ENCODE measurements around the gene DEGS2. TPM values are rescaled to one million over a fixed set of nuclear protein-coding genes. Genes with fewer than 3 reads are reported as not detected.
"Not testable (repeated sequence)": the region's sequence is repeated elsewhere in the genome, so short reads cannot be mapped to it uniquely, and the experiment has no call there.

Gene DEGS2
- total RNA-seq (1 to 10 TPM; 3.3 to 5.9 TPM), polyA plus RNA-seq (ENCODE audit: insufficient read depth, low read depth, low replicate concordance) (3.9 TPM)
- long read RNA-seq, donor 1: 0 reads
- long read RNA-seq, donor 2, full-length matches to known transcripts: 1 of 1 reads
- long read RNA-seq, donor 2, partial matches to known transcripts: 0 of 1 reads
- long read RNA-seq, donor 2, other reads (novel, unspliced or antisense): 0 of 1 reads

DNA sequence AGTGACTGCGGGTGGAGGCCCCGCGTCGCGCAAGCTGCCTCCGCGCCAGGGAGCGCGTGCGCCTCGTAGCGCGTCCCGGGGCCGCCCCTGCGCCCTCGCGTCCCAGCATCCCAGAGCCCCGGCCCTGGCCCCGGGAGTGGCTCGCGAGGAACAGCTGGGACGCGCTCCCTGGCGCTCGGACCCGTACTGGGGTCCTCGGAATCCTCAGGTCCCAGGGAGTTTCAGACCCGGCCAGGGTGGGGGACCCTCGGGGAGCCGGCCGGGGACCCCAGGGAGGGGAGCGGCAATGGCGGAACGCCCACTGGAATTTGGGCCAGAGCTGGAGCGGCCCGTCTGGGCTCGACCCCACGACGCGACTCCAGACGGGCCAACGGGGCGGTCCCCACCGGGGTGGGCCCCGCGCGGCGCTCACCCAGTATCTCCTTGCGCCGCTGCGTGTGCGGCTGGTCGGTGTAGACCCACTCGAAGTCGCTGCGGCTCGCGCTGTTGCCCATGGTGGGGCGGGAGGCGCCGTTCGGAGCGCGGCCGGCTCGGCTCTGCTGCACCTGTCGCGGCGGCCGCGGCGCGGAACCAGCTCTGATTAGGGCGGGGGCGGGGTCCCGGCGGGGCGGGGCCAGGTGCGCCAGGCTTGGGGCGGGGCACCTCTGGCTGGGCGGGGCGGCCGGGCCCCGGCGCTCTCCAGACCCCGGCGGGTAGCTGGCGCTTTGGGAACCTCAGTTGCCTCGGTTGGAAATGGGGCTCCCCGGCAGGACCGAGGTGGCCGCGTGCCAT is at the start of gene DEGS2:
DEGS2 (minus strand) TSS at position 552 of the 771 bp plus-strand sequence; CDS start at position 494, 58 bp downstream.
- H3K27ac ChIP-seq: no peak within 1 kb of the TSS
- peak; percentile 43 for DNase-seq
- intact Hi-C loops (cut with DNase I; ENCODE audit: low total_unique reads): no loop called here
- no peaks in the 10 kb centered on the region for H3K9me3 ChIP-seq
- 2 to 3% methylated on average over 16 to 66 of the region's 94 CpGs for WGBS, 2 donors
- H3K27me3 ChIP-seq: no peaks in the 10 kb centered on the region
- no peaks in the 10 kb centered on the region for H3K36me3 ChIP-seq (ENCODE audit: low read depth, missing control alignments)
- peak within 1 kb of the TSS; percentile 32 to 61 for H3K4me3 ChIP-seq
- H3K4me1 ChIP-seq: peaks cover 6% of the 10 kb centered on the region
- TF ChIP-seq, protein P1, sequence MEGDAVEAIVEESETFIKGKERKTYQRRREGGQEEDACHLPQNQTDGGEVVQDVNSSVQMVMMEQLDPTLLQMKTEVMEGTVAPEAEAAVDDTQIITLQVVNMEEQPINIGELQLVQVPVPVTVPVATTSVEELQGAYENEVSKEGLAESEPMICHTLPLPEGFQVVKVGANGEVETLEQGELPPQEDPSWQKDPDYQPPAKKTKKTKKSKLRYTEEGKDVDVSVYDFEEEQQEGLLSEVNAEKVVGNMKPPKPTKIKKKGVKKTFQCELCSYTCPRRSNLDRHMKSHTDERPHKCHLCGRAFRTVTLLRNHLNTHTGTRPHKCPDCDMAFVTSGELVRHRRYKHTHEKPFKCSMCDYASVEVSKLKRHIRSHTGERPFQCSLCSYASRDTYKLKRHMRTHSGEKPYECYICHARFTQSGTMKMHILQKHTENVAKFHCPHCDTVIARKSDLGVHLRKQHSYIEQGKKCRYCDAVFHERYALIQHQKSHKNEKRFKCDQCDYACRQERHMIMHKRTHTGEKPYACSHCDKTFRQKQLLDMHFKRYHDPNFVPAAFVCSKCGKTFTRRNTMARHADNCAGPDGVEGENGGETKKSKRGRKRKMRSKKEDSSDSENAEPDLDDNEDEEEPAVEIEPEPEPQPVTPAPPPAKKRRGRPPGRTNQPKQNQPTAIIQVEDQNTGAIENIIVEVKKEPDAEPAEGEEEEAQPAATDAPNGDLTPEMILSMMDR (IDR thresholded peaks at IDR 0.05): no peak
- no peak for TF ChIP-seq POLR2A (IDR thresholded peaks at IDR 0.05)

DNA sequence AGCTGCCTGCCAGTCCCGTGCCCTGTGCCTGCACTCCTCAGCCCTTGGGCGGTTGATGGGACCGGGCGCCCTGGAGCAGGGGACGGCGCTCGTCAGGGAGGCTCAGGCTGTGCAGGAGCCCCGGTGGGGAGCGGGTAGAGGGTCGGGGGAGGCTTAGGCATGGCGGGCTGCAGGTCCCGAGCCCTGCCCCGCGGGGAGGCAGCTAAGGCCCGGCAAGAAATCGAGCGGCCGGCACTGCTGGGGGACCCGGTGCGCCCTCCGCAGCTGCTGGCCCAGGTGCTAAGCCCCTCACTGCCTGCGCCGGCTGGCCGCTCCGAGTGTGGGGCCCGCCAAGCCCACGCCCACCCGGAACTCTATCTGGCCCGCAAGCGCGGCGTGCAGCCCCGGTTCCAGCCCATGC is 48.7 kb upstream of the DEGS2 start:
- WGBS, 2 donors: 73 to 89% methylated on average over 12 to 30 of the region's 33 CpGs
- H3K9me3 ChIP-seq; H3K36me3 ChIP-seq (ENCODE audit: low read depth, missing control alignments); H3K4me1 ChIP-seq; DNase-seq; H3K27me3 ChIP-seq; intact Hi-C loops (cut with DNase I; ENCODE audit: low total_unique reads); H3K27ac ChIP-seq: not testable (repeated sequence)
- peak overlapping the region; percentile 29 to 38 for H3K4me3 ChIP-seq

DNA sequence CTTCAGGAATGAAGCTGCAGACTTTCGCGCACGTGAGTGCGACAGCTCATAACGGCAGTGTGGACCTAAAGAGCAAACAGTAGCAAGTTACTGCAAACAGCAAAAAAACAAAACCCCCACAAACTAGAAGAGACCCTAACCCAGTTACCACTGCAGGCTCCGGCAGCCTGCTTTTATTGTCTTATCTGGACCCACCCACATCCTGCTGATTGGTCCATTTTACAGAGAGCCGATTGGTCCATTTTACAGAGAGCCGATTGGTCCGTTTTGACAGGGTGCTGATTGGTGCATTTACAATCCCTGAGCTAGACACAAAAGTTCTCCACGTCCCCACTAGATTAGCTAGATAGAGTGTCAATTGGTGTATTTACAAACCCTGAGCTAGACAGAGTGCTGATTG is 48.1 kb upstream of the DEGS2 start:
- peak overlapping the region in 1 of 2 donors; percentile 38 for H3K4me3 ChIP-seq

DNA sequence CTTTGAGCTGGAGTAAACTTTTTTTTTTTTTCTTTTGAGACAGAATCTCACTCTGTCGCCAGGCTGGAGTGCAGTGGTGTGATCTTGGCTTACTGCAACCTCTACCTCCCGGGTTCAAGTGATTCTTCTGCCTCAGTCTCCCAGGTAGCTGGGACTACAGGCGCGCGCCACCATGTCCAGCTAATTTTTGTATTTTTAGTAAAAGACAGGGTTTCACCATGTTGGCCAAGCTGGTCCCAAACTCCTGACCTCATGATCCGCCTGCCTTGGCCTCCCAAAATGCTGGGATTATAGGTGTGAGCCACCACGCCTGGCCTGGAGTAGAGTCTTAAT is 45.4 kb upstream of the DEGS2 start:
- H3K27me3 ChIP-seq; H3K27ac ChIP-seq; DNase-seq; H3K36me3 ChIP-seq (ENCODE audit: low read depth, missing control alignments); H3K4me1 ChIP-seq; H3K4me3 ChIP-seq; intact Hi-C loops (cut with DNase I; ENCODE audit: low total_unique reads); H3K9me3 ChIP-seq: not testable (repeated sequence)
- WGBS, 2 donors: 79 to 89% methylated on average over 7 of the region's 7 CpGs

More for the DNA sequence above, 48.1 kb upstream of the DEGS2 start:
- H3K9me3 ChIP-seq; H3K27me3 ChIP-seq; H3K36me3 ChIP-seq (ENCODE audit: low read depth, missing control alignments); H3K27ac ChIP-seq; H3K4me1 ChIP-seq; intact Hi-C loops (cut with DNase I; ENCODE audit: low total_unique reads): not testable (repeated sequence)
- DNase-seq: peak; percentile 76
- WGBS, 2 donors: 69 to 74% methylated on average over 10 of the region's 10 CpGs

DNA sequence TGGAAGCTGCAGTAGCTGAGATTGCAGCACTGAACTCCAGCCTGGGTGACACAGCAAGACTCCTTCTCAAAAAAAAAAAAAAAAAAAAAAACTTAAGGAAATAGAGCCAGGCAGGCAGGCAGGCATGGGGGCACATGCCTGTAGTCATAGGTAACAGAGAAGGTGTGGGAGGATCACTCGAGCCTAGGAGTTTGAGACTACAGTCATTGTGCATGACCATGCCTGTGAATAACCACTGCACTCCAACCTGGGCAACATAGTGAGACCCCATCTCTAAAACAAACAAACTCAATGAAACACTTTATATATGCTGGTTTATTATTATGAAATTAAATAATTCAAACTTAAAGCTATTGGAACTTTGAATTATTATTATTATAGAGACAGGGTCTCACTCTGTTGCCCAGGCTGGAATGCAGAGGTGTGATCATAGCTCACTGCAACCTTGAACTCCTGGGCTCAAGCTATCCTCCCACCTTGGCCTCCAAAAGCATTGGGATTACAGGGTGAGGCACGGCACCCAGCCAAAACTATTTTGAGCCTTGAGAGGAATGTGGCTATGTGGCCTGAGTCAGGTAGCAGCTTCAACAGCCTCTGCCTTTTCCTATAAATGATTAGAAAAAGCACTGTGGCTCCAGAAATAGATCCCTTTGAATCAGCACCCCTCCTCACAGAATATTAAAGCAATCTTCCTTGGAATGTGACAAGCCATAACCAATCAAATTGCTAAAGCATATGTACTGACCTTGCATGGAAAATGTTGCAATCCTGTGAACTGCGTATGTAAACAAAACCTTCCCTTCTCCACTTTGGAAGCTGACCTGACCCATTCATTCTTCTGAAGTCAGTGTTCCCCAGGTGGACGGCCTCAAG is 44.8 kb upstream of the DEGS2 start:
- WGBS, 2 donors: 50 to 51% methylated on average over 4 of the region's 4 CpGs
- Histone ChIP-seq H3K4me3 (no peak overlapping the region), H3K27ac (no peak overlapping the region), H3K36me3 (ENCODE audit: low read depth, missing control alignments) (no peaks in the 10 kb centered on the region), H3K27me3 (no peaks in the 10 kb centered on the region), H3K9me3 (no peaks in the 10 kb centered on the region), H3K4me1 (no peaks in the 10 kb centered on the region)
- intact Hi-C loops (cut with DNase I; ENCODE audit: low total_unique reads): no loop called here
- TF ChIP-seq POLR2A (IDR thresholded peaks at IDR 0.05): no peak
- TF ChIP-seq, protein P1 (IDR thresholded peaks at IDR 0.05): no peak
- no peak for DNase-seq

DNA sequence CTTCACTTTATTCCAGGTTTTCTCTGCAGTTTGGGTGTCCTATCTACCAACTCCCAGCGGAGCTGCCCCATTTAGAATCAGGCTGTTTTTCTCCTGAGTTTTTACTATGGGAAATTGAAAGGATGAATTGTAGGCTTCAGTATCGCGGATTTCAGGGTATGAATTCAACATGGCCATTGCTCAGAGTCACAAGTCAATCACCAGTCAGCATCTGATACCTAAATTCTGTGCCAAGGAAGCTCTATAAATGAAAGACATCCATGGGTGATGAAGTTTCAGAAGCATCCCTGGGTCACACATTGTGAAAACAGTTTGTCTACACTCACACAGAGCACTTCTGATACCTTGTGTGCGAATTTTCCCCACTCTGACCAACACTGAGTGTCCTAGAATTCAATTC is 43.7 kb upstream of the DEGS2 start:
- TF ChIP-seq, protein P1 (IDR thresholded peaks at IDR 0.05): no peak
- no peak for TF ChIP-seq POLR2A (IDR thresholded peaks at IDR 0.05)
- H3K4me3 ChIP-seq: no peak overlapping the region
- H3K36me3 ChIP-seq (ENCODE audit: low read depth, missing control alignments): no peaks in the 10 kb centered on the region
- WGBS, 2 donors: 89 to 92% methylated on average over 4 of the region's 4 CpGs
- H3K27ac ChIP-seq: no peak overlapping the region
- no peaks in the 10 kb centered on the region for H3K27me3 ChIP-seq
- intact Hi-C loops (cut with DNase I; ENCODE audit: low total_unique reads): no loop called here
- DNase-seq: no peak
- H3K9me3 ChIP-seq: no peaks in the 10 kb centered on the region
- no peaks in the 10 kb centered on the region for H3K4me1 ChIP-seq

All from testis (tissue), 5 donors.